Femur (tissue), 1 donor: ENCODE results near the gene CSNK1G2.

Experiments
- DNase-seq: peaks from one replicate; pipeline ENCODE4 v3.0.0-alpha.2; 2017

Gene CSNK1G2

GRCh38 chr19:2026770-2027169, 85.8 kb downstream of the CSNK1G2 start:
- DNase-seq, result no peak

- DNase-seq, result no peak
Observed at GRCh38 chr19:2027361-2027760, 86.4 kb downstream of the CSNK1G2 start.
